GM20000 (cell line): Measurements from ENCODE around the gene TFEB.
A peak's percentile ranks its signal among the peaks of the same experiment; 100 is the strongest.

Experiments used
- DNase-seq: peaks from one replicate; pipeline ENCODE4 v3.0.0; 2012; ENCODE audit warnings: low spot score
- CTCF ChIP-seq: IDR thresholded peaks from 2 replicates; pipeline ENCODE4 v1.5.1; 2012; ENCODE audit warnings: mild to moderate bottlenecking, control low read depth; ENCODE audit errors: extremely low read depth, missing control alignments

The TFEB gene

GRCh38 chr6:41639809-41640371, 95.5 kb downstream of the TFEB start:
- no peak for DNase-seq
- no peak for TF ChIP-seq CTCF

- no peak for DNase-seq
- TF ChIP-seq CTCF, result no peak
Observed at GRCh38 chr6:41638935-41639808, 96.2 kb downstream of the TFEB start.

DNA sequence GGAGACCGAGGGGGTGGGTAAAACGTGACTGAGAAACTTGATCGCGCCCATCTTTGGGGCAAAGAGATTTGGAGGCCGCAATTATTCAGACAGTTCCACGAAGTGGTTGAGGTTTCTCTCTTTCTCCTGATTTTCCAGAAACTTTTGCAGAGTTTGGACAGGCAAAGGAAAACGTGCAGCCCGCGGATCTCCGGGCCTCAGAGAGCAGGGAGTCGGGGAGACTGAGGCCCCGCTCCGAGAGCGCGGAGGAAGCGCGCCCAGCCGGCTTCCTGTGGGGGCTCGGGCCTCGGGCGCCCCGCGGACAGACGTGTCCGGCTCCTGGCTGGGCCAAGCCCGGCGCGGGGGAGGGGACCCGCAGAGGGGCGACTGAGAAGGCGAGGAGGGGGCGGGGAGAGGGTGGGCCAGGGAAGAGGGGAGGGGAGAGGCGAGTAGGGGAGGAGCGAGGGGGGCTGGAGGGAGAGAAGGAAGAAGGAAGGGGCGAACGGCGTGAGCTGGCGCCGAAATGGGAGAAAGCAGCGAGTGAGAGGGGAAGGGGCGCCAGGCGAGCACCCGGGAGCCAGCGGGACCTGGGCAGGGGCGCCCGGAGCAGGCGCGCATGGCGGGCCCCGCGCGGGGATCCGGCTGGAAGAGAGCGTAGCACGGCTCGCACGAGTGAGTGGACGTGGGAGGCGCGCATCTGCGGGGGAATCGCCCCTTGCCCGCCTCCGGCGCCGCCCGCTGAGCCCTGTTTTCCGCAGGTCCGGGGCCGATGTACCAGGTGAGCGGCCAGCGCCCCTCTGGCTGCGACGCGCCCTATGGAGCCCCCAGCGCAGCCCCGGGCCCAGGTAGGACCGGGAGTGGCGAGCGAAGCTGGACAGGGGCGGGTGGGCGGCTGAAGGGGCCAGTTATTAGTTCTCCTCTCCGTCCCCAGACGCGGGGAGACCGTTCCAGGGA, 97.1 kb downstream of the TFEB start, which contains the start of gene MDFI:
MDFI (plus strand) TSS at position 467 of the 933 bp plus-strand sequence; CDS start at position 749, 282 bp downstream.
- no peak for TF ChIP-seq CTCF
- DNase-seq, result no peak

DNA sequence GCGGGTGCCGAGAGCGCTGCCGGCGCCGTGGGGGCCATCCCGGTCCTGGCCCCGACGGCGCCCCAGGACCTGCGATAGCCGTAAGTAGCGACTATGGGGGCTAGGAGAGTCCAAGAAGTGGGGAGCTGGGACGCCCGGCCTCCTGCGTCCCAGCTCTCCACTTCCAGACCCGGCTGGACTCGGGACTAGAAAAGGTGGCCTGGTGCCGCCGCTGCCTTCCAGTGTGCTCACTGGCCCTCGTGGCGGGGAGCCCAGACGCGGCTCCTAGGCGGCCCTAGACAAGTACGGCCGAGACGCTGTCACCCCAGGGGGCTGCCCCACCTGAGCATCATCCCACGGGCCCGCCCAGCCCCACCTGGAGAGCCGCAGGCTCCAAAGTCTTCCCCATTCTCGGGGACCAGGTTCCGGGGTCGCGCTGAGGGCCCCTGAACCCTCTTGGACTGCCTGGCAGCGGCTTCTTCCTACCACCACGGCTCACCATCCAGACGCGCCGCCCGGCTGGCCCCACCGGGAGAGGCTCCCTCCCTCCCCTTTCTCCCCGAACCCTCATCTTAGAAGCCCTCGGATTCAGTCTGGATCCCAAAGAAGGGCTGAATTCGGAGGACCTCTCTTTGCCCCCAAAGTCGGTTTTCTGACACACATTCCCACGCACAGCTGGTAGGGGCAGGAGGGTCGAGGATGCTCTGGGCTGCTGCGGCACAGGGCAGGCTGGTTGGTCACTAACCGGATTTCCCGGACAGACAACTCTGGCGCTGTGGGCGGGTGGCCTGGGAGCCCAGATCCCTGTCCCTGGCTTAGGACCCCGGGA, 98.0 kb downstream of the TFEB start:
- DNase-seq, result peak; percentile 46
- no peak for TF ChIP-seq CTCF

DNA sequence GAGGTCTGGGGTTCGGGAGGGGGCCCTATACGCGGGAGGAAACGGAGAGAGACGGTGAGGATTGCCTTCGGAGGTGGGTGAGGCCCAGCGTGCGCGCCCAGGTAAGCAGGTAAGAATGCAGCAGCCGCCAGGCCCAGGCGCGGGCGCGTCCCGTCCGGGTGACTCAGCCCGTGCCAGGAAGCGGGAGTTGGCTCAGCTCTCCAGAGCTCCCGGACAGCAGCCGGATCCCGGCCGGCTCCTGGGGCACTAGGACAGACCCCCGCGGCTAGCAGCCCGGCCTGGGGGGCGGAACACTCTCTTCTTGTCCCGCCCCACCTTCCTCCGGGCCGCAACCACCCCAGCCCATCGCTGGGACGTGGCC, 98.6 kb downstream of the TFEB start:
- no peak for DNase-seq
- no peak for TF ChIP-seq CTCF

DNA sequence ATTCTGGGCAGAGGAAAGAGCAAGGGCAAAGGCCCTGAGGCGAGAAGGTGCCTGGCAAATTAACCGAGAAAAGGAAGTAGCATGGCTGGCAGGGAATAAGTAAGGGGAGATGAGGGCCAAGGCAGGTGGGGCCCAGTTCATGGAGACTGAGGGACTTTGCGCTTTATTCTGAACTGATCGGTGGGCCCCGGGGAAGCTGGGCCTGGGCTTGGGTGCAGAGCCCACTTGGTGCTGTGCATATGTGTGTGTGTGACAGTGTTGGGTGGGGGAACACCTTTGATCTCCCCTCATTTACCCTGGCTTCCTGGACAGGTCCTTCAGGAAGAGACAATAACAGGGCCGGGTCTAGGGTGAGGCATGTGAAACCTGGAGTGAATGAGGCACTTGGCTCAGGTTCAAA, 100.0 kb downstream of the TFEB start:
- no peak for TF ChIP-seq CTCF

More for the DNA sequence above, 100.0 kb downstream of the TFEB start:
- DNase-seq, result no peak
